Stimulated activated CD8-positive, alpha-beta memory T cell treated with anti-CD3 and anti-CD28 coated beads, Interleukin-2, amount 100 ng/mL, for 1 hour (primary cell): ENCODE measurements around the gene TUBGCP2.
"Not testable (repeated sequence)": the region's sequence is repeated elsewhere in the genome, so short reads cannot be mapped to it uniquely, and the experiment has no call there.

ENCODE experiments used
- DNase-seq, 2 donors: peaks; one replicate each; pipeline ENCODE4 v3.0.0-alpha.2; 2020; ENCODE audit warnings: low read depth in 2 of 2

TUBGCP2 gene

GRCh38 chr10:133247681-133248333, 60.9 kb downstream of the TUBGCP2 start:
- DNase-seq, result no peak

GRCh38 chr10:133246236-133246626, 62.4 kb downstream of the TUBGCP2 start:
- no peak for DNase-seq

GRCh38 chr10:133245439-133246235, 63.0 kb downstream of the TUBGCP2 start:
- no peak for DNase-seq

- no peak for DNase-seq
Measured at GRCh38 chr10:133243593-133243992, 65.1 kb downstream of the TUBGCP2 start.

- no peak for DNase-seq
Measured at GRCh38 chr10:133242611-133243356, 65.9 kb downstream of the TUBGCP2 start.

- DNase-seq, result no peak
Measured at GRCh38 chr10:133241501-133242205, 67.0 kb downstream of the TUBGCP2 start.

- DNase-seq, result no peak
Measured at GRCh38 chr10:133239990-133240389, 68.7 kb downstream of the TUBGCP2 start.

- no peak for DNase-seq
Measured at GRCh38 chr10:133238466-133238804, 70.2 kb downstream of the TUBGCP2 start.

GRCh38 chr10:133237588-133238465, 70.8 kb downstream of the TUBGCP2 start, which contains the start of gene VENTX:
Gene VENTX (plus strand): TSS chr10:133237855. CDS start chr10:133237915, 60 bp downstream.
- no peak for DNase-seq

- no peak for DNase-seq
Measured at GRCh38 chr10:133237241-133237587, 71.5 kb downstream of the TUBGCP2 start.

- no peak for DNase-seq
Measured at GRCh38 chr10:133236401-133237240, 72.1 kb downstream of the TUBGCP2 start.

- DNase-seq, result no peak
Measured at GRCh38 chr10:133235932-133236331, 72.7 kb downstream of the TUBGCP2 start.

GRCh38 chr10:133235265-133235855, 73.3 kb downstream of the TUBGCP2 start:
- no peak for DNase-seq

GRCh38 chr10:133234796-133235195, 73.9 kb downstream of the TUBGCP2 start:
- not testable (repeated sequence) for DNase-seq

GRCh38 chr10:133231946-133232574, 76.6 kb downstream of the TUBGCP2 start:
- no peak for DNase-seq

- DNase-seq, result no peak
Measured at GRCh38 chr10:133231244-133231945, 77.3 kb downstream of the TUBGCP2 start.

- DNase-seq, result no peak
Measured at GRCh38 chr10:133230387-133231195, 78.1 kb downstream of the TUBGCP2 start.

GRCh38 chr10:133230044-133230361, 78.7 kb downstream of the TUBGCP2 start, which contains the start of gene UTF1:
Gene UTF1 (plus strand): TSS chr10:133230217. CDS start chr10:133230289, 72 bp downstream.
- DNase-seq, result no peak
